SK-N-SH treated with all-trans-retinoic acid at 6 μM for 48 hours (cell line): ENCODE results near the gene MPPED1.

Source experiments
- CSDC2 ChIP-seq: fragments of 250-450 bp; sonication (Bioruptor Pico); IDR thresholded peaks from 2 replicates; pipeline ENCODE4 v1.5.0; 2020; ENCODE audit warnings: mild to moderate bottlenecking, moderate library complexity
- ISL1 ChIP-seq: fragments of 250-450 bp; sonication (Bioruptor Pico); IDR thresholded peaks from 2 replicates; pipeline ENCODE4 v2.1.2; 2022; ENCODE audit warnings: mild to moderate bottlenecking, moderate library complexity
- ZNF70 ChIP-seq: fragments of 450-650 bp; formaldehyde crosslinking; IDR thresholded peaks from 2 replicates; pipeline ENCODE4 v1.5.0; 2020; ENCODE audit warnings: mild to moderate bottlenecking, moderate library complexity

DNA sequence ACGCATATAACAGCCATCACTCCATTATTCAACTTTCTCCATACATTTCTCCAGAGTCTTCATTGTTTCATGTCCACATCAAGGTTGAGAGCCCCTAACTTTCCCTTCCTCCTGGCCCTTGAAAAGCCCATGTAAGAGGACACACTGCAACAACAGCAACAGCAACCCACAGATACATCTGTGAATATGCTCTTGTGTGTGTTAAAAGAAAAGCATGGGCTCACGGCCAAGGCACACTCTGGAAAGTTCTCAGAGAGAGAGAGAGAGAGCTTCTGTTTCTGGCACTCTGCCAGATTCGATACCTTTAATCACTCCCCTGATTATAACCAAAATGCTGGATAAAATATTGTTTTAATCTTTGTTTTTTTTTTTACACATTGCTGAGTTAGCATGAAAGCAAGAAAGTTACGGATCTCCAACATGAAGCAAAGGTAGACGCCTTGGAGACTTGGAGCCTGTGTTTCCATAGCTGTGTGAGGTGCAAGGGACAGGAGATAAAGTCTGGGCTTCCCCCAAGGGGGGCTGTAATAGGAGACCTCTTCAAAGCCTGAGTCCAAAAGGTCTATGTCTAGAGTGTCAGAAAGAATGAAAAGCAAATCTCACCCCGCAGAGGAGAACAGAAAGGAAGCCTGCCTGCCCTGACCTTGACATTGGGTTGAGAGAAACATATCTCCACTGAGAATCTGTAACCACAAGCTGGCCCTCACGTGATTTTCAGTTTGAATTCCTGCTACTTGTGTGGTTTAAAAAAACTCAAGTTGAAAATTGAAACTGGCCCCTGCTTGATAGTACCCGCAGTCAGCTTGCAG, 33.7 kb upstream of the MPPED1 start:
- no peak for TF ChIP-seq ZNF70 (CRISPR knock-in tag)
- TF ChIP-seq ISL1, result no peak
- no peak for TF ChIP-seq CSDC2
